Right lobe of liver (tissue), 6 donors: ENCODE results near the gene GLOD5. TPM values are rescaled to one million over a fixed set of nuclear protein-coding genes. Genes with fewer than 3 reads are reported as not detected.
A peak's percentile ranks its signal among the peaks of the same experiment; 100 is the strongest.

ENCODE experiments used
- ATAC-seq, 4 donors: fragments of 200-7000 bp; cut with Tn5 transposase; one replicate each; pipeline ENCODE4 v1.9.1; 2020; ENCODE audit warnings: mild to moderate bottlenecking in 4 of 4, moderate library complexity in 4 of 4
- DNase-seq, 3 donors: peaks; one replicate each; pipeline ENCODE4 v3.0.0-alpha.2; 2020
- H3K27ac ChIP-seq, 3 donors: fragments of 200-600 bp; one replicate each; pipeline ENCODE4 v1.8.0; 2022
- H3K27me3 ChIP-seq, 2 donors: fragments of 200-600 bp; one replicate each; pipeline ENCODE4 v1.8.0; 2022
- H3K36me3 ChIP-seq, 4 donors: fragments of 200-600 bp; sonication (generic) in 1 of 4; one replicate each; pipeline versions ENCODE4 v1.5.1 to v1.8.0; 2017 to 2022; ENCODE audit warnings: control low read depth in 1 of 4
- H3K4me1 ChIP-seq, 4 donors: fragments of 200-600 bp; sonication (generic) in 1 of 4; one replicate each; pipeline versions ENCODE4 v1.5.1 to v1.8.0; 2017 to 2022; ENCODE audit warnings: control low read depth in 1 of 4
- H3K4me3 ChIP-seq, 3 donors: fragments of 200-600 bp; one replicate each; pipeline ENCODE4 v1.8.0; 2022
- H3K9me3 ChIP-seq, 4 donors: fragments of 200-600 bp; sonication (generic) in 1 of 4; one replicate each; pipeline versions ENCODE4 v1.5.1 to v1.8.0; 2017 to 2022; ENCODE audit warnings: control low read depth in 1 of 4
- CTCF ChIP-seq, 4 donors: fragments of 200-600 bp in 3 of 4; fragments of 450-650 bp in 1 of 4; IDR thresholded peaks; one replicate each; pipeline versions ENCODE4 v1.5.1 to v1.8.0; 2016 to 2022; ENCODE audit warnings: antibody characterized with exemption in 4 of 4, mild to moderate bottlenecking in 2 of 4
- POLR2A ChIP-seq: fragments of 450-650 bp; IDR thresholded peaks from one replicate; pipeline ENCODE4 v1.6.1; 2017; ENCODE audit warnings: antibody characterized with exemption, mild to moderate bottlenecking
- WGBS: methylation state at CpG from one replicate; pipeline ENCODE4 v1.1.6; 2018; ENCODE audit warnings: low coverage, low lambda C conversion rate; ENCODE audit not compliant: insufficient coverage; ENCODE audit errors: missing lambda C conversion rate; 5-methylcytosine and 5-hydroxymethylcytosine counted together
- intact Hi-C, 2 donors: fragments of 100-400 bp; cut with DNase I; formaldehyde crosslinking; loops; one replicate each; pipeline versions ENCODE4 v1.11.2 to v1.14.1; 2022
- long read RNA-seq: library from polyadenylated mRNA; unstranded; transcript quantifications from one replicate; pipeline ENCODE4 v2.0.0, GENCODE V29; 2019
- total RNA-seq, 6 experiments: library from RNA; depleted of rRNA in 2 of 6; stranded (reverse); fragments of >200 nt in 2 of 6; fragmentation: NEBNext Ultra II Directional in 3 of 6; extraction: Animal tissue kit (Norgen Biotek cat#: 25700) in 3 of 6; gene quantifications; one replicate each; pipeline versions ENCODE4 v1.1.0 to v1.2.4, GENCODE V29; 2016 to 2023
- donor health status: DM: no; HTN: yes; CAD: no.
- donor health status: DM: no; HTN: no; CAD: no.
- donor health status: DM: no; HTN: no; CAD: no.
- donor health status: DM: no; HTN: yes; CAD: no.
- donor health status: DM: no; HTN: yes; CAD: no.

Gene GLOD5
- total RNA-seq: 1 to 10 TPM in 5 of 6 experiments, under 1 TPM in 1; 0.98 to 4.1 (median 2.9) TPM
- long read RNA-seq, partial matches to known transcripts: 0 of 1 reads
- long read RNA-seq, other reads (novel, unspliced or antisense): 0 of 1 reads

- Histone ChIP-seq H3K36me3 (no peaks in the 10 kb centered on the region), H3K4me3 (peak within 1 kb of the TSS in 1 of 3 donors; percentile 13), H3K9me3 (no peaks in the 10 kb centered on the region), H3K27ac (peak within 1 kb of the TSS in 1 of 3 donors; percentile 40), H3K4me1 (no peaks in the 10 kb centered on the region), H3K27me3 (no peaks in the 10 kb centered on the region)
- WGBS: 43% methylated on average over 7 of the region's 12 CpGs
- no peak for TF ChIP-seq POLR2A
- TF ChIP-seq CTCF (IDR thresholded peaks at IDR 0.05): peak; percentile 25 to 38 (median 36)
- intact Hi-C loops: no loop called here
- DNase-seq (peak; percentile 45 to 68 (median 64)), ATAC-seq (peak; percentile 96 to 99 (median 98))
Measured at GRCh38 chrX:48761674-48762471, at the start of gene GLOD5. GLOD5 (plus strand) TSS chrX:48761747; CDS start chrX:48761791, 44 bp downstream.

- no peaks in the 10 kb centered on the region for H3K9me3 ChIP-seq
- ATAC-seq (peak; percentile 3 to 63 (median 32)), DNase-seq (no peak)
- TF ChIP-seq POLR2A: peak; percentile 48
- TF ChIP-seq CTCF (IDR thresholded peaks at IDR 0.05): no peak
- WGBS: 28% methylated on average over 7 of the region's 7 CpGs
- H3K27me3 ChIP-seq: no peaks in the 10 kb centered on the region
- H3K4me3 ChIP-seq: peak overlapping the region in 1 of 3 donors; percentile 28
- no peaks in the 10 kb centered on the region for H3K36me3 ChIP-seq
- intact Hi-C loops: no loop called here
- H3K4me1 ChIP-seq: peaks cover 0 to 14% (median 0%) of the 10 kb centered on the region in 4 donors
- H3K27ac ChIP-seq: peak overlapping the region; percentile 31 to 94 (median 77)
Measured at GRCh38 chrX:48711929-48712505, 49.5 kb upstream of the GLOD5 start.

GRCh38 chrX:48713847-48714246, 47.7 kb upstream of the GLOD5 start:
- Histone ChIP-seq H3K4me1 (peaks cover 0 to 14% (median 0%) of the 10 kb centered on the region in 4 donors), H3K36me3 (no peaks in the 10 kb centered on the region), H3K9me3 (no peaks in the 10 kb centered on the region), H3K27ac (peak overlapping the region; percentile 51 to 94 (median 77)), H3K4me3 (no peak overlapping the region), H3K27me3 (no peaks in the 10 kb centered on the region)
- no peak for DNase-seq
- ATAC-seq: peak in 1 of 4 donors; percentile 4
- TF ChIP-seq POLR2A (no peak), CTCF (IDR thresholded peaks at IDR 0.05) (no peak)
- WGBS: 36% methylated on average over 2 of the region's 2 CpGs
- intact Hi-C loops: no loop called here

GRCh38 chrX:48714573-48714972, 47.0 kb upstream of the GLOD5 start:
- intact Hi-C loops: no loop called here
- TF ChIP-seq CTCF (IDR thresholded peaks at IDR 0.05) (no peak), POLR2A (no peak)
- Histone ChIP-seq H3K36me3 (no peaks in the 10 kb centered on the region), H3K9me3 (no peaks in the 10 kb centered on the region), H3K4me1 (peaks cover 0 to 14% (median 0%) of the 10 kb centered on the region in 4 donors), H3K4me3 (no peak overlapping the region), H3K27ac (peak overlapping the region in 2 of 3 donors; percentile 77 to 94), H3K27me3 (no peaks in the 10 kb centered on the region)
- no peak for DNase-seq
- peak in 1 of 4 donors; percentile 18 for ATAC-seq
- 25% methylated on average over 4 of the region's 5 CpGs for WGBS
